NB4 (cell line): ENCODE measurements around the gene RTL1.

Source experiments
- DNase-seq: peaks from one replicate; pipeline ENCODE4 v3.0.0; 2010; ENCODE audit warnings: low read depth
- H3K4me3 ChIP-seq: one replicate; pipeline ENCODE4 v1.5.1; 2011; ENCODE audit warnings: mild to moderate bottlenecking, low read depth, low read length, moderate library complexity
- MAX ChIP-seq: IDR thresholded peaks from 2 replicates; pipeline ENCODE4 v1.6.1; 2011; ENCODE audit warnings: low read depth, low read length
- MYC ChIP-seq: IDR thresholded peaks from 2 replicates; pipeline ENCODE4 v1.6.1; 2011; ENCODE audit warnings: low read depth, low read length
- POLR2A ChIP-seq: IDR thresholded peaks from 2 replicates; pipeline ENCODE4 v1.6.1; 2011; ENCODE audit warnings: mild to moderate bottlenecking; ENCODE audit not compliant: insufficient read length; ENCODE audit errors: extremely low read depth
- TF ChIP-seq, protein P1 (sequence below): IDR thresholded peaks from one replicate; pipeline ENCODE4 v1.5.1; 2012; ENCODE audit warnings: low read depth, low read length

RTL1 gene

GRCh38 chr14:100903672-100904185, at the start of gene RTL1:
Gene RTL1 (minus strand): TSS chr14:100903722. CDS start chr14:100884788, 18,934 bp downstream.
- H3K4me3 ChIP-seq, result no peak within 1 kb of the TSS
- TF ChIP-seq MAX, result no peak
- TF ChIP-seq POLR2A, result no peak
- TF ChIP-seq, protein P1, sequence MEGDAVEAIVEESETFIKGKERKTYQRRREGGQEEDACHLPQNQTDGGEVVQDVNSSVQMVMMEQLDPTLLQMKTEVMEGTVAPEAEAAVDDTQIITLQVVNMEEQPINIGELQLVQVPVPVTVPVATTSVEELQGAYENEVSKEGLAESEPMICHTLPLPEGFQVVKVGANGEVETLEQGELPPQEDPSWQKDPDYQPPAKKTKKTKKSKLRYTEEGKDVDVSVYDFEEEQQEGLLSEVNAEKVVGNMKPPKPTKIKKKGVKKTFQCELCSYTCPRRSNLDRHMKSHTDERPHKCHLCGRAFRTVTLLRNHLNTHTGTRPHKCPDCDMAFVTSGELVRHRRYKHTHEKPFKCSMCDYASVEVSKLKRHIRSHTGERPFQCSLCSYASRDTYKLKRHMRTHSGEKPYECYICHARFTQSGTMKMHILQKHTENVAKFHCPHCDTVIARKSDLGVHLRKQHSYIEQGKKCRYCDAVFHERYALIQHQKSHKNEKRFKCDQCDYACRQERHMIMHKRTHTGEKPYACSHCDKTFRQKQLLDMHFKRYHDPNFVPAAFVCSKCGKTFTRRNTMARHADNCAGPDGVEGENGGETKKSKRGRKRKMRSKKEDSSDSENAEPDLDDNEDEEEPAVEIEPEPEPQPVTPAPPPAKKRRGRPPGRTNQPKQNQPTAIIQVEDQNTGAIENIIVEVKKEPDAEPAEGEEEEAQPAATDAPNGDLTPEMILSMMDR, result no peak
- TF ChIP-seq MYC, result no peak
- DNase-seq, result no peak

- no peak for DNase-seq
- no peak for TF ChIP-seq MYC
- TF ChIP-seq POLR2A, result no peak
- TF ChIP-seq MAX, result no peak
- TF ChIP-seq, protein P1, result no peak
- H3K4me3 ChIP-seq, result no peak overlapping the region
Measured at GRCh38 chr14:100950024-100950423, 46.5 kb upstream of the RTL1 start.

GRCh38 chr14:100944052-100944451, 40.5 kb upstream of the RTL1 start:
- TF ChIP-seq, protein P1, result no peak
- TF ChIP-seq MYC (no peak), MAX (no peak), POLR2A (no peak)
- no peak overlapping the region for H3K4me3 ChIP-seq
- no peak for DNase-seq

GRCh38 chr14:100930270-100930669, 26.7 kb upstream of the RTL1 start:
- no peak overlapping the region for H3K4me3 ChIP-seq
- no peak for TF ChIP-seq MYC
- TF ChIP-seq, protein P1, result no peak
- TF ChIP-seq POLR2A, result no peak
- no peak for TF ChIP-seq MAX
- no peak for DNase-seq

GRCh38 chr14:100915560-100915959, 12.0 kb upstream of the RTL1 start:
- TF ChIP-seq MYC (no peak), MAX (no peak), POLR2A (no peak)
- TF ChIP-seq, protein P1, result no peak
- no peak overlapping the region for H3K4me3 ChIP-seq
- no peak for DNase-seq
